CD4-positive, alpha-beta T cell (primary cell): ENCODE data around the gene TRIP4. TPM values are rescaled to one million over a fixed set of nuclear protein-coding genes. Genes with fewer than 3 reads are reported as not detected.
"Not testable (repeated sequence)": the region's sequence is repeated elsewhere in the genome, so short reads cannot be mapped to it uniquely, and the experiment has no call there.

ENCODE experiments used
- ATAC-seq: fragments of 200-7000 bp; cut with Tn5 transposase; one replicate; pipeline ENCODE4 v1.10.0; 2022; ENCODE audit warnings: mild to moderate bottlenecking; ENCODE audit not compliant: poor library complexity
- CTCF ChIA-PET: fragments of 350-600 bp; sonication (Branson Sonifier 250); formaldehyde crosslinking; loops from one replicate; lab custom pipeline; 2021; ENCODE audit warnings: antibody characterized with exemption, inconsistent platforms; lab: Charles Lee
- POLR2A ChIA-PET: fragments of 350-600 bp; sonication (Branson Sonifier 250); formaldehyde crosslinking; loops from one replicate; lab custom pipeline; 2021; ENCODE audit warnings: antibody characterized with exemption, inconsistent platforms; lab: Charles Lee
- DNase-seq, 14 experiments: peaks; one replicate each; pipeline ENCODE4 v3.0.0-alpha.2; 2013 to 2020; ENCODE audit warnings: mixed read lengths in 2 of 14
- H3K27ac ChIP-seq, 2 donors: one replicate each; pipeline versions ENCODE4 v1.5.1 to v1.7.0; 2013; ENCODE audit warnings: low read length in 2 of 2, low read depth in 1 of 2, mild to moderate bottlenecking in 1 of 2
- H3K27me3 ChIP-seq, 2 experiments: 1 replicate in 1 of 2; 2 replicates in 1 of 2; pipeline versions ENCODE4 v1.6.1 to v1.7.0; 2013; ENCODE audit warnings: low read length in 2 of 2, control low read depth in 1 of 2, mild to moderate bottlenecking in 1 of 2, moderate library complexity in 1 of 2; ENCODE audit not compliant: insufficient read depth in 2 of 2, control insufficient read depth in 1 of 2
- H3K36me3 ChIP-seq: one replicate; pipeline ENCODE4 v1.6.1; 2013; ENCODE audit warnings: low read length, control low read depth; ENCODE audit not compliant: insufficient read depth
- H3K4me1 ChIP-seq: one replicate; pipeline ENCODE4 v1.6.1; 2013; ENCODE audit warnings: low read length, control low read depth; ENCODE audit not compliant: insufficient read depth
- H3K4me3 ChIP-seq: one replicate; pipeline ENCODE4 v1.5.1; 2013; ENCODE audit warnings: mild to moderate bottlenecking, low read length, moderate library complexity
- H3K9me3 ChIP-seq, 2 experiments: 1 replicate in 1 of 2; 2 replicates in 1 of 2; pipeline versions ENCODE4 v1.6.1 to v1.7.0; 2013; ENCODE audit warnings: low read length in 2 of 2, mild to moderate bottlenecking in 2 of 2, control low read depth in 1 of 2, moderate library complexity in 1 of 2; ENCODE audit not compliant: control insufficient read depth in 1 of 2, insufficient read depth in 1 of 2
- H3K27ac Mint-ChIP-seq: one replicate; pipeline ENCODE4 v1.8.0; 2020; ENCODE audit warnings: mixed read lengths
- H3K27me3 Mint-ChIP-seq: one replicate; pipeline ENCODE4 v1.8.0; 2021; ENCODE audit warnings: mixed read lengths
- H3K36me3 Mint-ChIP-seq: one replicate; pipeline ENCODE4 v1.8.0; 2021; ENCODE audit warnings: low read depth, mixed read lengths
- H3K4me1 Mint-ChIP-seq: one replicate; pipeline ENCODE4 v1.8.0; 2021; ENCODE audit warnings: low read depth, mixed read lengths
- H3K4me3 Mint-ChIP-seq: one replicate; pipeline ENCODE4 v1.8.0; 2020; ENCODE audit warnings: mild to moderate bottlenecking, mixed read lengths
- H3K9me3 Mint-ChIP-seq: one replicate; pipeline ENCODE4 v1.8.0; 2020; ENCODE audit warnings: mixed read lengths
- intact Hi-C, 2 experiments: fragments of 100-400 bp; cut with DNase I in 1 of 2; cut with micrococcal nuclease in 1 of 2; formaldehyde crosslinking; loops; one replicate each; pipeline versions ENCODE4 v1.15.1 to v1.9.0; 2023 to 2025; cut with DNase I, micrococcal nuclease
- total RNA-seq, 174 experiments: library from RNA in 2 of 174; stranded (reverse) in 2 of 174; gene quantifications; one replicate each; pipeline ENCODE4 v1.2.3 and lab custom pipeline; 2021 to 2026
- TF ChIP-seq, protein P1 (sequence below): fragments of 200-600 bp; IDR thresholded peaks from one replicate; pipeline ENCODE4 v1.8.0; 2022; ENCODE audit warnings: antibody characterized with exemption, mild to moderate bottlenecking

Gene TRIP4
- total RNA-seq, 2 experiments from 2014 or later: 9.6 to 10.7 TPM

DNA sequence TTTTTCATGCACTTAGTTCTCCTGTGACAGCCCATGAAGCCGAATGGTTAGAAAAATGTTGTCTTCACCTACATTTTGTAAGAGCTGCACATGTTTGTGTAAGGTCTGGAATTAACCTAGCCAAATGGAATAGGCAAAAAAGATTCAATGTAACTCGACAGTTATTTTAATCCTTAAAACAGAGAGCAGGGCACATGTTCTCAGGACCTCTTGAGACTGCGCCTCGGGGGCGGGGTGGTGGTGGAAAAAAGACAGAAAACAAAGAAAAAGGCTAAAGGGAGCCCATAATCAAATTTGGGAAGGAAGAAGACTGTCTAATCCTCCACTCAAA, 31.0 kb upstream of the TRIP4 start:
- H3K27ac Mint-ChIP-seq: peak overlapping the region; percentile 87
- TF ChIP-seq, protein P1, sequence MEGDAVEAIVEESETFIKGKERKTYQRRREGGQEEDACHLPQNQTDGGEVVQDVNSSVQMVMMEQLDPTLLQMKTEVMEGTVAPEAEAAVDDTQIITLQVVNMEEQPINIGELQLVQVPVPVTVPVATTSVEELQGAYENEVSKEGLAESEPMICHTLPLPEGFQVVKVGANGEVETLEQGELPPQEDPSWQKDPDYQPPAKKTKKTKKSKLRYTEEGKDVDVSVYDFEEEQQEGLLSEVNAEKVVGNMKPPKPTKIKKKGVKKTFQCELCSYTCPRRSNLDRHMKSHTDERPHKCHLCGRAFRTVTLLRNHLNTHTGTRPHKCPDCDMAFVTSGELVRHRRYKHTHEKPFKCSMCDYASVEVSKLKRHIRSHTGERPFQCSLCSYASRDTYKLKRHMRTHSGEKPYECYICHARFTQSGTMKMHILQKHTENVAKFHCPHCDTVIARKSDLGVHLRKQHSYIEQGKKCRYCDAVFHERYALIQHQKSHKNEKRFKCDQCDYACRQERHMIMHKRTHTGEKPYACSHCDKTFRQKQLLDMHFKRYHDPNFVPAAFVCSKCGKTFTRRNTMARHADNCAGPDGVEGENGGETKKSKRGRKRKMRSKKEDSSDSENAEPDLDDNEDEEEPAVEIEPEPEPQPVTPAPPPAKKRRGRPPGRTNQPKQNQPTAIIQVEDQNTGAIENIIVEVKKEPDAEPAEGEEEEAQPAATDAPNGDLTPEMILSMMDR: no peak
- Histone ChIP-seq H3K9me3 (no peaks in the 10 kb centered on the region), H3K27me3 (no peaks in the 10 kb centered on the region), H3K27ac (peak overlapping the region; percentile 49 to 55), H3K4me3 (peak overlapping the region; percentile 95), H3K36me3 (no peaks in the 10 kb centered on the region), H3K4me1 (peaks cover 16% of the 10 kb centered on the region)
- ATAC-seq (no peak), DNase-seq (no peak)
- CTCF ChIA-PET: interaction anchor here (1.0 to 2.1 kb wide), 3 partner anchors 22 to 23 kb away, joined by 3 to 5 read pairs (median 4); no protein-coding TSS in a partner anchor
- peaks cover 22% of the 10 kb centered on the region for H3K4me1 Mint-ChIP-seq
- H3K36me3 Mint-ChIP-seq: peaks cover 17% of the 10 kb centered on the region
- no peaks in the 10 kb centered on the region for H3K27me3 Mint-ChIP-seq
- no peaks in the 10 kb centered on the region for H3K9me3 Mint-ChIP-seq
- peak overlapping the region; percentile 96 for H3K4me3 Mint-ChIP-seq
- intact Hi-C loops: loop anchor here (1.0 to 10.0 kb wide), 5 partner anchors 31 to 262 kb away; partner anchors contain the start of genes PPIB (in 2 of the 2), CIAO2A (in 1 of the 2), SNX1 (in 1 of the 2) and TRIP4 (in 1 of the 2)
- POLR2A ChIA-PET: interaction anchor here (0.6 to 2.3 kb wide), 5 partner anchors 31 to 537 kb away, joined by 3 to 20 read pairs (median 3); partner anchors contain the start of genes PPIB and TRIP4

DNA sequence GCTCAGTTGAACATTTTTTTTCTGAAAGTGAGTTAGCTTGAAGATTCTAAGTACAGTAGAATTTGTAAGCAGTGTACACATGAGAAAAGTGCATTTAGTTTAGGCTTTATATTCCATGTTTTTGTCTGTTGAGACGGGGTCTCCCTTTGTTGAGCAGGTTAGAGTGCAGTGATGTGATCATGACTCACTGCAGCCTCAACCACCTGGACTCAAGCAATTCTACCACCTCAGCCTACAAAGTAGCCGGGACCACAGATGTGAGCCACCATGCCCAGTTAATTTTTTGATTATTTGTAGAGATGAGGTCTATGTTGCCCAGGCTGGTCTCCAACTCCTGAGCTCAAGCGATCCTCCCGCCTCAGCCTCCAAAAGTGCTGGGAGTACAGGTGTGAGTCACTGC, 26.4 kb upstream of the TRIP4 start:
- ATAC-seq (no peak), DNase-seq (no peak)
- H3K4me1 ChIP-seq: peaks cover 6% of the 10 kb centered on the region
- TF ChIP-seq, protein P1: no peak
- no peak overlapping the region for H3K27ac ChIP-seq
- intact Hi-C loops: no loop called here
- no peaks in the 10 kb centered on the region for H3K36me3 ChIP-seq
- no peaks in the 10 kb centered on the region for H3K9me3 Mint-ChIP-seq
- H3K4me1 Mint-ChIP-seq: peaks cover 6% of the 10 kb centered on the region
- H3K9me3 ChIP-seq: no peaks in the 10 kb centered on the region
- no peak overlapping the region for H3K27ac Mint-ChIP-seq
- CTCF ChIA-PET: interaction anchor here (1.9 kb wide), 1 partner anchor 10 kb away, joined by 7 read pairs; no protein-coding TSS in a partner anchor
- H3K4me3 ChIP-seq: no peak overlapping the region
- POLR2A ChIA-PET: interaction anchor here (1.0 kb wide), 1 partner anchor 26 kb away, joined by 3 read pairs; no protein-coding TSS in a partner anchor
- no peaks in the 10 kb centered on the region for H3K27me3 ChIP-seq
- H3K4me3 Mint-ChIP-seq: no peak overlapping the region
- H3K27me3 Mint-ChIP-seq: no peaks in the 10 kb centered on the region
- H3K36me3 Mint-ChIP-seq: peaks cover 3% of the 10 kb centered on the region

DNA sequence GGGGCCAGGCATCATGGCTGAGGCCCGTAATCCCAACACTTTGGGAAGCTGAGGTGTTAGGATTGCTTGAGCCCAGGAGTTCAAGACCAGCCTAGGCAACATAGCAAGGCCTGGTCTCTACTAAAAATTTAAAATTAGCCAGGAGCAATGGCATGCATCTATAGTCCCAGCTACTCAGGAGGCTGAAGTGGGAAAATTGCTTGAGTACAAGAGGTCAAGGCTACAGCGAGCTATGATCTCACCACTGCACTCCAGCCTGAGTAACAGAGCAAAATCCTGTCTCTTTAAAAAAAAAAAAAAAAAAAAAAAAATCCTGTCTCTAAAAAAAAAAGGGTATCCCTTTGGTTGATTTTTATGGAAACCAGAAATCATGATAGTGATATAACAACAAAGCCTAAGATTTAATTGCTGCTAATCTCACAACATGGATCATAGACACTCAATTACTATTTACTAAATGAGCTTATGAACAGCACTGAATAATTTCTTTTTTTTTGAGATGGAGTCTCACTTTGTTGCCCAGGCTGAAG, 18.5 kb upstream of the TRIP4 start:
- DNase-seq: no peak
- no peaks in the 10 kb centered on the region for H3K36me3 Mint-ChIP-seq
- H3K27me3 Mint-ChIP-seq: no peaks in the 10 kb centered on the region
- TF ChIP-seq, protein P1: no peak
- H3K27ac Mint-ChIP-seq: no peak overlapping the region
- H3K4me3 ChIP-seq: no peak overlapping the region
- no peak overlapping the region for H3K4me3 Mint-ChIP-seq
- H3K36me3 ChIP-seq: no peaks in the 10 kb centered on the region
- H3K9me3 Mint-ChIP-seq: no peaks in the 10 kb centered on the region
- intact Hi-C loops: no loop called here
- ChIA-PET POLR2A (interaction anchor here (1.2 kb wide), 2 partner anchors 12 to 121 kb away, joined by 3 to 5 read pairs; no protein-coding TSS in a partner anchor), CTCF (no interaction called here)
- H3K4me1 ChIP-seq: no peaks in the 10 kb centered on the region
- H3K27me3 ChIP-seq: no peaks in the 10 kb centered on the region
- no peaks in the 10 kb centered on the region for H3K4me1 Mint-ChIP-seq
- no peaks in the 10 kb centered on the region for H3K9me3 ChIP-seq
- ATAC-seq: no peak
- H3K27ac ChIP-seq: no peak overlapping the region

DNA sequence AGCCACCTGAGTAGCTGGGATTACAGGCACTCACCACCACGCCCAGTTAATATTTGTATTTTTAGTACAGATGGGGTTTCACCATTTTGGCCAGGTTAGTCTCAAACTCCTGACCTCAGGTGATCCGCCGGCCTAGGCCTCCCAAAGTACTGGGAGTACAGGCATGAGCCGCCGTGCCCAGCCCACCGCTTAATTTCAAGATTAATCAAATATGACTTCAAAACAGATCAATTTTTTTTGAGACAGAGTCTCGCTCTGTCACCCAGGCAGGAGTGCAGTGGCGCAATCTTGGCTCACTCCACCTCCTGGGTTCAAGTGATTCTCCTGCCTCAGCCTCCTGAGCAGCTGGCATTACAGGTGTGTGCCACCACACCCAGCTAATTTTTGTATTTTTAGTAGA, 16.3 kb upstream of the TRIP4 start:
- CTCF ChIA-PET, H3K27ac Mint-ChIP-seq, H3K36me3 ChIP-seq: not testable (repeated sequence)

More for the DNA sequence above, 16.3 kb upstream of the TRIP4 start:
- H3K4me1 ChIP-seq, H3K27me3 ChIP-seq, H3K9me3 Mint-ChIP-seq, H3K27me3 Mint-ChIP-seq, H3K9me3 ChIP-seq, H3K36me3 Mint-ChIP-seq, H3K4me1 Mint-ChIP-seq, H3K27ac ChIP-seq, intact Hi-C loops, ATAC-seq, H3K4me3 Mint-ChIP-seq, H3K4me3 ChIP-seq, DNase-seq: not testable (repeated sequence)
- POLR2A ChIA-PET: interaction anchor here (0.6 kb wide), 1 partner anchor 16 kb away, joined by 3 read pairs; no protein-coding TSS in a partner anchor
